ENCODE measurements around the gene THOC6. TPM values are rescaled to one million over a fixed set of nuclear protein-coding genes. Genes with fewer than 3 reads are reported as not detected.

The THOC6 gene
- polyA plus RNA-seq, 3 donors = 42.4 to 59.2 (median 57.7) TPM

DNA sequence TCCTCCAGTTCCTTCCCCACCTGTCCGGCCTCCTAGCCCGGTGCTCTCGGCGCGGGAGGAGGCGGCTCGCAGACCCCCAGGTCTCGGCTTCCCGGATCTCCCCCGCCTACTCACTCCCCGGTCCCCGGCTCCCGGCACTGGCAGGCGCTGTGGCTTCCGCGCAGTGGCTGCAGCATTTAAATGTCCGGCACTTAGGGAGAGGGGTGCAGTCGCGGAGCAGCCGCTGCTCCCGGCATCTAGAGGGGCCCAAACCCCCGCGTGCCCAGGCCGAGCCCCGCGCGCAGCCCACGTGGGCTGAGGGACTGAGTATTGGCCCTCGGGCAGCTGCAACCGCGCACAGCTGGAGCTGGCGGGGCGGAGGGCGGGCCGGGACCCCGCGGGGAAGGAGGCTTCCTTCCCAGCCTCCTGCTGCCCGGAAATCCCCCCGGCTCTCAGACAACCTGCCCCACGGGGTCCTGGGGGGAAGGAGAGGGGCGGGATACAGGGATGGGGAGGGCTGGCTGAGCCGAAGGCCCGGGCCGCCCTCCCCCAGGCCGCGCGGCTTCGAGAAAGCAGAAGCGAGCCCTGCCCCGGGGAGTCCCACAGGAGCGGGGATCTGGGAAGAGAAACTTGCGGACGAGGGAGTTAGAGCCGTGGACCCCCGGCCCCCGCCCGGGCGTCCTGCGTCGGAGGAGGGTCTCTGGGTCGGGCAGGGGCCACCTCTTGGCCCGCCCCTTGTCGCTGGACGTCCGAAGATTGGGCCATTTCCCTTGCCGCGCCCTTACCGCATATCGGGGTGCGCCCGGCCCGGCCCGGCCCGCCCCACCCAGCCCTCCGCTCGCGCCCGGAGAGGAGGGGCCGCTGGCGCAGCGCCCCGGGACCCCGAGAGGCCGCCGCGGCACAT, 22.2 kb downstream of the THOC6 start, which contains the start of gene MMP25:
TSS of gene MMP25 (plus strand) at position 804 of the 883 bp plus-strand sequence. CDS start 357 bp downstream, outside the sequence.
- peak within 1 kb of the TSS; percentile 70 for H3K9ac ChIP-seq (ENCODE audit: insufficient read depth, low read length, poor library complexity, severe bottlenecking)
- H3K27ac ChIP-seq (ENCODE audit: low read depth in 1 of 2, low read length in 2 of 2) = peak within 1 kb of the TSS in 1 of 2 donors; percentile 44
- under 1% methylated on average over 75 of the region's 86 CpGs for whole genome bisulfite sequencing (ENCODE audit: insufficient coverage)
- no peaks in the 10 kb centered on the region for H3K36me3 ChIP-seq (replicated peaks in 1 of 2; ENCODE audit: control insufficient read depth in 1 of 2, insufficient read depth in 2 of 2, low read length in 2 of 2)
- peaks cover 7 to 31% of the 10 kb centered on the region in 2 donors for H3K27me3 ChIP-seq (ENCODE audit: control insufficient read depth in 2 of 2, insufficient read depth in 2 of 2, low read length in 2 of 2)
- no peaks in the 10 kb centered on the region for H4K20me1 ChIP-seq (ENCODE audit: insufficient read depth, low read length)
- peak within 1 kb of the TSS; percentile 93 for H2AFZ ChIP-seq (ENCODE audit: insufficient read depth, low read depth, low read length, poor library complexity, severe bottlenecking)
- intact Hi-C loops (cut with micrococcal nuclease) = no loop called here
- H3K27ac Mint-ChIP-seq = peak within 1 kb of the TSS in 2 of 7 donors; percentile 41 to 45
- peaks cover 53% of the 10 kb centered on the region for H3K4me1 Mint-ChIP-seq
- peaks cover 31 to 45% (median 41%) of the 10 kb centered on the region in 3 donors for H3K27me3 Mint-ChIP-seq (ENCODE audit: low read depth in 3 of 3)
- peak within 1 kb of the TSS; percentile 85 to 94 for H3K4me3 Mint-ChIP-seq
- H3K79me2 ChIP-seq (ENCODE audit: insufficient read depth, low read length) = no peaks in the 10 kb centered on the region
- peak in 2 of 3 donors; percentile 54 to 71 for DNase-seq
- H3K9me3 ChIP-seq (replicated peaks in 1 of 2; ENCODE audit: control insufficient read depth in 1 of 2, insufficient read depth in 1 of 2, low read length in 2 of 2) = no peaks in the 10 kb centered on the region
- H3K4me2 ChIP-seq (replicated peaks; ENCODE audit: extremely low read depth, low read length, poor library complexity, severe bottlenecking) = peak within 1 kb of the TSS; percentile 100
- H3K4me3 ChIP-seq (replicated peaks in 1 of 3; ENCODE audit: low read depth in 2 of 3, low read length in 3 of 3) = peak within 1 kb of the TSS; percentile 51 to 86 (median 73)
- peaks cover 0 to 9% (median 3%) of the 10 kb centered on the region in 7 donors for H3K9me3 Mint-ChIP-seq
- peaks cover 17 to 24% of the 10 kb centered on the region in 2 donors for H3K36me3 Mint-ChIP-seq
- TF ChIP-seq CTCF (IDR thresholded peaks at IDR 0.05) = no peak
- peaks cover 58 to 75% of the 10 kb centered on the region in 2 donors for H3K4me1 ChIP-seq (ENCODE audit: control insufficient read depth in 1 of 2, insufficient read depth in 2 of 2, low read length in 2 of 2)

DNA sequence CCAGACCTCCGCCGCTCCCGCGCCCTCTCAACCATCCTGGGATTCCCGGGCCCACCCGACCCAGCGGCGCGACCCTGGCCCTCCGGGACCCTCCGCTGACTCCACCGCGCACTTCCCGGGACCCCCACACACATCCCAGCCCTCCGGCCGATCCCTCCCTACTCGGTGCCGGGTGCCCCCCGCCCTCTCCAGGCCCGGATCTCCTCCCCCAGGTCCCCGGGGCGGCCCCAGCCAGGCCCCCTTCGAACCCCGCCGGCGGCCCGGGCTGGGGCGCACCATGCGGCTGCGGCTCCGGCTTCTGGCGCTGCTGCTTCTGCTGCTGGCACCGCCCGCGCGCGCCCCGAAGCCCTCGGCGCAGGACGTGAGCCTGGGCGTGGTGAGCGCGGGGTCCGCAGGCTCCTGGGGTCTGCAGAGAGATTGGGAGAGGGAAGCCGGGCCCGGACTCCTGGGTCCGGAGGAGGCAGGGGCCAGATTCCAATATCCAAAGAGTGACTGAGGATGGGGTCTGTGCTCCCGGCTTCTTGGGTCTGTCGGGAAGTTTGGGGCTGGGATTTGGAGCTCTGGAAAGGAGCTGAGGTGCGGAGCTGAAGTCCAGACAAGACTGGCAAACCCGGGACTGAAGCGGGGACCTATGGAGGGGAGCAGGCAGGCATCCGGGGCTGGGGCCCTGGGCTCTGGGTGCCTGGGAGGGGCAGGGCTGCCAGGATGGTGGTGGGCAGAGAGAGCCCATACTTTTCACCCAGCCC, 23.0 kb downstream of the THOC6 start:
- Mint-ChIP-seq H3K36me3 (peaks cover 20 to 26% of the 10 kb centered on the region in 2 donors), H3K9me3 (peaks cover 0 to 9% (median 3%) of the 10 kb centered on the region in 7 donors), H3K27ac (peak overlapping the region in 2 of 7 donors; percentile 41 to 45), H3K4me1 (peaks cover 61% of the 10 kb centered on the region), H3K4me3 (peak overlapping the region; percentile 75 to 93), H3K27me3 (ENCODE audit: low read depth in 3 of 3) (peaks cover 29 to 42% (median 39%) of the 10 kb centered on the region in 3 donors)
- Histone ChIP-seq H3K27ac (ENCODE audit: low read depth in 1 of 2, low read length in 2 of 2) (peak overlapping the region in 1 of 2 donors; percentile 44), H3K36me3 (replicated peaks in 1 of 2; ENCODE audit: control insufficient read depth in 1 of 2, insufficient read depth in 2 of 2, low read length in 2 of 2) (no peaks in the 10 kb centered on the region), H3K9ac (ENCODE audit: insufficient read depth, low read length, poor library complexity, severe bottlenecking) (peak overlapping the region; percentile 70), H3K4me2 (replicated peaks; ENCODE audit: extremely low read depth, low read length, poor library complexity, severe bottlenecking) (peak overlapping the region; percentile 100), H3K4me1 (ENCODE audit: control insufficient read depth in 1 of 2, insufficient read depth in 2 of 2, low read length in 2 of 2) (peaks cover 66 to 83% of the 10 kb centered on the region in 2 donors), H3K79me2 (ENCODE audit: insufficient read depth, low read length) (no peaks in the 10 kb centered on the region), H3K4me3 (replicated peaks in 1 of 3; ENCODE audit: low read depth in 2 of 3, low read length in 3 of 3) (peak overlapping the region; percentile 51 to 86 (median 73)), H3K9me3 (replicated peaks in 1 of 2; ENCODE audit: control insufficient read depth in 1 of 2, insufficient read depth in 1 of 2, low read length in 2 of 2) (no peaks in the 10 kb centered on the region), H2AFZ (ENCODE audit: insufficient read depth, low read depth, low read length, poor library complexity, severe bottlenecking) (peak overlapping the region; percentile 93), H4K20me1 (ENCODE audit: insufficient read depth, low read length) (no peaks in the 10 kb centered on the region), H3K27me3 (ENCODE audit: control insufficient read depth in 2 of 2, insufficient read depth in 2 of 2, low read length in 2 of 2) (peaks cover 7 to 31% of the 10 kb centered on the region in 2 donors)
- WGBS (ENCODE audit: insufficient coverage) = 3% methylated on average over 50 of the region's 54 CpGs
- TF ChIP-seq CTCF (IDR thresholded peaks at IDR 0.05) = no peak
- DNase-seq = no peak
- intact Hi-C loops (cut with micrococcal nuclease) = no loop called here
